ENCODE results near the gene LPCAT1. TPM values are rescaled to one million over a fixed set of nuclear protein-coding genes. Genes with fewer than 3 reads are reported as not detected.
A peak's percentile ranks its signal among the peaks of the same experiment; 100 is the strongest.

The LPCAT1 gene
- total and polyA plus RNA-seq, 2 experiments from 2014 or later, result 78.0 to 255 TPM

- H3K36me3 ChIP-seq (ENCODE audit: insufficient read depth), result peaks cover 4% of the 10 kb centered on the region; the same call in 1 of the 2 replicates
- H3K27ac Mint-ChIP-seq, result peak overlapping the region; percentile 99
- H3K27me3 ChIP-seq (ENCODE audit: insufficient read depth), result no peaks in the 10 kb centered on the region
- H3K36me3 Mint-ChIP-seq (ENCODE audit: low read depth), result peaks cover 51% of the 10 kb centered on the region
- DNase-seq (ENCODE audit: low spot score) (no peak), ATAC-seq (no peak)
- H3K4me1 ChIP-seq (ENCODE audit: insufficient read depth), result peaks cover 53% of the 10 kb centered on the region
- H3K27me3 Mint-ChIP-seq (ENCODE audit: insufficient read depth, low read depth, poor library complexity), result peaks cover 36% of the 10 kb centered on the region
- H3K4me1 Mint-ChIP-seq, result peaks cover 81% of the 10 kb centered on the region
- no peak overlapping the region for H3K4me3 ChIP-seq
- peak overlapping the region; percentile 39; the same call in 2 of the 3 replicates for H3K4me3 Mint-ChIP-seq
- H3K9me2 ChIP-seq (ENCODE audit: insufficient read depth), result no peaks in the 10 kb centered on the region
- H3F3A ChIP-seq (replicated peaks; ENCODE audit: low read depth), result peaks cover 23% of the 10 kb centered on the region
- TF ChIP-seq STAT1 (IDR thresholded peaks at IDR 0.05; ENCODE audit: unreplicated experiment) (no peak), CTCF (conservative IDR thresholded peaks at IDR 0.05; ENCODE audit: low read depth in 2 of 2) (no peak), ZNF462 (CRISPR knock-in tag; IDR thresholded peaks at IDR 0.05) (no peak), ZNF114 (CRISPR knock-in tag; IDR thresholded peaks at IDR 0.05) (no peak), CREB1 (CRISPR knock-in tag; IDR thresholded peaks at IDR 0.05; ENCODE audit: low read depth) (no peak), EZH2 (IDR thresholded peaks at IDR 0.05; ENCODE audit: low read depth, unreplicated experiment) (no peak), REST (IDR thresholded peaks at IDR 0.05; ENCODE audit: unreplicated experiment) (no peak)
- TF ChIP-seq, protein P1, sequence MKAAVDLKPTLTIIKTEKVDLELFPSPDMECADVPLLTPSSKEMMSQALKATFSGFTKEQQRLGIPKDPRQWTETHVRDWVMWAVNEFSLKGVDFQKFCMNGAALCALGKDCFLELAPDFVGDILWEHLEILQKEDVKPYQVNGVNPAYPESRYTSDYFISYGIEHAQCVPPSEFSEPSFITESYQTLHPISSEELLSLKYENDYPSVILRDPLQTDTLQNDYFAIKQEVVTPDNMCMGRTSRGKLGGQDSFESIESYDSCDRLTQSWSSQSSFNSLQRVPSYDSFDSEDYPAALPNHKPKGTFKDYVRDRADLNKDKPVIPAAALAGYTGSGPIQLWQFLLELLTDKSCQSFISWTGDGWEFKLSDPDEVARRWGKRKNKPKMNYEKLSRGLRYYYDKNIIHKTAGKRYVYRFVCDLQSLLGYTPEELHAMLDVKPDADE (IDR thresholded peaks at IDR 0.05), result no peak
- peaks cover 24% of the 10 kb centered on the region; the same call in 1 of the 2 replicates for H4K20me1 ChIP-seq (replicated peaks; ENCODE audit: insufficient read depth)
- peak overlapping the region; percentile 71 for H3K4me2 ChIP-seq
- H3K27ac ChIP-seq (ENCODE audit: low read depth), result peak overlapping the region; percentile 99
- peaks cover 88% of the 10 kb centered on the region for H3K79me2 ChIP-seq (replicated peaks; ENCODE audit: insufficient read depth)
- no peaks in the 10 kb centered on the region; the same call in 2 of the 3 replicates for H3K9me3 Mint-ChIP-seq
- H2AFZ ChIP-seq, result no peak overlapping the region
Measured at GRCh38 chr5:1512541-1513291, 11.0 kb downstream of the LPCAT1 start.

Measured in GM23338 (cell line).